GM19043 (cell line): ENCODE measurements around the gene LYZL6.
"Not testable (repeated sequence)": the region's sequence is repeated elsewhere in the genome, so short reads cannot be mapped to it uniquely, and the experiment has no call there.

Experiments used
- ATAC-seq: cut with Tn5 transposase; IDR thresholded peaks from one replicate; pipeline ENCODE4 v1.9.1; 2021; ENCODE audit warnings: low read depth; ENCODE audit not compliant: unreplicated experiment

The LYZL6 gene

GRCh38 chr17:35909408-35909807, 34.1 kb downstream of the LYZL6 start:
- no peak for ATAC-seq

GRCh38 chr17:35907691-35908090, 35.8 kb downstream of the LYZL6 start:
- no peak for ATAC-seq

- no peak for ATAC-seq
These were observed 36.4 kb downstream of the LYZL6 start for GRCh38 chr17:35906926-35907637.

- no peak for ATAC-seq
These were observed 37.2 kb downstream of the LYZL6 start for GRCh38 chr17:35906191-35906925.

GRCh38 chr17:35903451-35903850, 40.1 kb downstream of the LYZL6 start:
- ATAC-seq: no peak

- no peak for ATAC-seq
These were observed 41.8 kb downstream of the LYZL6 start for GRCh38 chr17:35901631-35902175.

- ATAC-seq: no peak
These were observed 42.6 kb downstream of the LYZL6 start for GRCh38 chr17:35900708-35901480.

GRCh38 chr17:35900280-35900679, 43.2 kb downstream of the LYZL6 start:
- ATAC-seq: no peak

GRCh38 chr17:35898283-35899070, 45.0 kb downstream of the LYZL6 start:
- no peak for ATAC-seq

- ATAC-seq: not testable (repeated sequence)
These were observed 45.7 kb downstream of the LYZL6 start for GRCh38 chr17:35897772-35898171.

- ATAC-seq: no peak
These were observed 47.6 kb downstream of the LYZL6 start for GRCh38 chr17:35895636-35896587.

- ATAC-seq: no peak
These were observed 49.3 kb downstream of the LYZL6 start for GRCh38 chr17:35894206-35894605.

GRCh38 chr17:35893751-35894150, 49.8 kb downstream of the LYZL6 start:
- no peak for ATAC-seq

- no peak for ATAC-seq
These were observed 51.1 kb downstream of the LYZL6 start for GRCh38 chr17:35892091-35893035.

GRCh38 chr17:35891269-35891668, 52.2 kb downstream of the LYZL6 start:
- ATAC-seq: no peak

- ATAC-seq: no peak
These were observed 52.7 kb downstream of the LYZL6 start for GRCh38 chr17:35890774-35891155.

- no peak for ATAC-seq
These were observed 53.4 kb downstream of the LYZL6 start for GRCh38 chr17:35889818-35890773.
